ENCODE measurements around the gene ACTL9. TPM values are rescaled to one million over a fixed set of nuclear protein-coding genes. Genes with fewer than 3 reads are reported as not detected.
A peak's percentile ranks its signal among the peaks of the same experiment; 100 is the strongest.

ACTL9 gene
- total and polyA plus RNA-seq, 2 of the 13 experiments (the other 11 are each of a cell fraction or from before 2014, with no cell fraction given): not detected

- Histone ChIP-seq H3K4me2 (ENCODE audit: low read depth, low read length) (no peak overlapping the region), H4K20me1 (ENCODE audit: insufficient read depth, low read length) (no peaks in the 10 kb centered on the region), H3K9ac (ENCODE audit: insufficient read depth, low read depth, low read length) (no peak overlapping the region), H3K27me3 (ENCODE audit: control insufficient read depth in 1 of 2, insufficient read depth in 2 of 2, low read length in 2 of 2) (peaks cover 0 to 37% of the 10 kb centered on the region in 2 experiments; a peak in 4 of 5 replicates), H3K27ac (ENCODE audit: extremely low read length, insufficient read depth, low read length) (no peak overlapping the region), H3K4me3 (replicated peaks in 1 of 3; ENCODE audit: insufficient read depth in 1 of 3, low read depth in 2 of 3, low read length in 3 of 3) (no peak overlapping the region), H3K9me3 (ENCODE audit: low read length) (no peaks in the 10 kb centered on the region), H3K4me1 (ENCODE audit: insufficient read depth, low read length) (0 out of 2 replicates have a peak, but pooled peaks cover 1% of the 10 kb centered on the region), H2AFZ (ENCODE audit: low read length) (no peak overlapping the region), H3K79me2 (ENCODE audit: insufficient read depth, low read length) (no peaks in the 10 kb centered on the region), H3K36me3 (replicated peaks in 1 of 2; ENCODE audit: control insufficient read depth in 1 of 2, insufficient read depth in 2 of 2, low read length in 2 of 2) (no peaks in the 10 kb centered on the region)
- intact Hi-C loops (cut with micrococcal nuclease; ENCODE audit: unreplicated experiment): no loop called here
- 22% methylated on average over 6 of the region's 7 CpGs for WGBS (ENCODE audit: low lambda C conversion rate)
- ATAC-seq (no peak), FAIRE-seq (no peak), DNase-seq (ENCODE audit: low spot score) (no peak)
- TF ChIP-seq ZNF839 (CRISPR knock-in tag; IDR thresholded peaks at IDR 0.05; ENCODE audit: borderline replicate concordance) (no peak), ZNF768 (CRISPR knock-in tag; IDR thresholded peaks at IDR 0.05) (peak; percentile 88), ZNF766 (CRISPR knock-in tag; IDR thresholded peaks at IDR 0.05; ENCODE audit: borderline replicate concordance) (no peak)
- in situ Hi-C loops (cut with HindIII; ENCODE audit: extremely low pct_ligation_motif_present, low pct_unique_long_range_greater_than_20kb): loop anchor here (5.0 to 25.0 kb wide), 2 partner anchors 32 to 427 kb away; partner anchors contain the start of gene OR1M1
- ChIA-PET CTCF (ENCODE audit: low intra/inter-chr PET ratio, low total read pairs) (no interaction called here), POLR2A (no interaction called here)
- BruUV-seq (replicated peaks): no TSS peak
Observed at GRCh38 chr19:8659905-8660304, 38.7 kb downstream of the ACTL9 start.

GRCh38 chr19:8657869-8658268, 40.7 kb downstream of the ACTL9 start:
- no peak overlapping the region for H3K9ac ChIP-seq (ENCODE audit: insufficient read depth, low read depth, low read length)
- CTCF ChIA-PET (ENCODE audit: low intra/inter-chr PET ratio, low total read pairs): no interaction called here
- H3K4me1 ChIP-seq (ENCODE audit: insufficient read depth, low read length): 0 out of 2 replicates have a peak, but pooled peaks cover 5% of the 10 kb centered on the region
- 29% methylated on average over 4 of the region's 5 CpGs for WGBS (ENCODE audit: low lambda C conversion rate)
- H3K9me3 ChIP-seq (ENCODE audit: low read length): no peaks in the 10 kb centered on the region
- H4K20me1 ChIP-seq (ENCODE audit: insufficient read depth, low read length): no peaks in the 10 kb centered on the region
- H3K4me3 ChIP-seq (replicated peaks in 1 of 3; ENCODE audit: insufficient read depth in 1 of 3, low read depth in 2 of 3, low read length in 3 of 3): no peak overlapping the region
- FAIRE-seq (no peak), DNase-seq (ENCODE audit: low spot score) (no peak), ATAC-seq (no peak)
- no peak overlapping the region for H2AFZ ChIP-seq (ENCODE audit: low read length)
- in situ Hi-C loops (cut with HindIII; ENCODE audit: extremely low pct_ligation_motif_present, low pct_unique_long_range_greater_than_20kb): loop anchor here (5.0 to 25.0 kb wide), 2 partner anchors 34 to 429 kb away; partner anchors contain the start of gene OR1M1
- no peak overlapping the region for H3K4me2 ChIP-seq (ENCODE audit: low read depth, low read length)
- intact Hi-C loops (cut with micrococcal nuclease; ENCODE audit: unreplicated experiment): no loop called here
- no peak for TF ChIP-seq KDM5A (IDR thresholded peaks at IDR 0.05; ENCODE audit: borderline replicate concordance, low read length)
- peak; percentile 69; the same call in 1 of the 2 replicates for TF ChIP-seq ZNF768 (CRISPR knock-in tag; IDR thresholded peaks at IDR 0.05)
- TF ChIP-seq HINFP (CRISPR knock-in tag; IDR thresholded peaks at IDR 0.05; ENCODE audit: low read depth): no peak
- H3K27me3 ChIP-seq (ENCODE audit: control insufficient read depth in 1 of 2, insufficient read depth in 2 of 2, low read length in 2 of 2): peaks cover 0 to 40% of the 10 kb centered on the region in 2 experiments; a peak in 4 of 5 replicates
- no peaks in the 10 kb centered on the region for H3K36me3 ChIP-seq (replicated peaks in 1 of 2; ENCODE audit: control insufficient read depth in 1 of 2, insufficient read depth in 2 of 2, low read length in 2 of 2)
- H3K27ac ChIP-seq (ENCODE audit: extremely low read length, insufficient read depth, low read length): no peak overlapping the region
- H3K79me2 ChIP-seq (ENCODE audit: insufficient read depth, low read length): no peaks in the 10 kb centered on the region
- no TSS peak for BruUV-seq (replicated peaks)
- POLR2A ChIA-PET: interaction anchor here (0.5 kb wide), 1 partner anchor 34 kb away, joined by 3 read pairs; no protein-coding TSS in a partner anchor

Measured in HepG2 (cell line).